ENCODE data around the gene GABARAPL2.
A peak's percentile ranks its signal among the peaks of the same experiment; 100 is the strongest.

GABARAPL2 gene

DNA sequence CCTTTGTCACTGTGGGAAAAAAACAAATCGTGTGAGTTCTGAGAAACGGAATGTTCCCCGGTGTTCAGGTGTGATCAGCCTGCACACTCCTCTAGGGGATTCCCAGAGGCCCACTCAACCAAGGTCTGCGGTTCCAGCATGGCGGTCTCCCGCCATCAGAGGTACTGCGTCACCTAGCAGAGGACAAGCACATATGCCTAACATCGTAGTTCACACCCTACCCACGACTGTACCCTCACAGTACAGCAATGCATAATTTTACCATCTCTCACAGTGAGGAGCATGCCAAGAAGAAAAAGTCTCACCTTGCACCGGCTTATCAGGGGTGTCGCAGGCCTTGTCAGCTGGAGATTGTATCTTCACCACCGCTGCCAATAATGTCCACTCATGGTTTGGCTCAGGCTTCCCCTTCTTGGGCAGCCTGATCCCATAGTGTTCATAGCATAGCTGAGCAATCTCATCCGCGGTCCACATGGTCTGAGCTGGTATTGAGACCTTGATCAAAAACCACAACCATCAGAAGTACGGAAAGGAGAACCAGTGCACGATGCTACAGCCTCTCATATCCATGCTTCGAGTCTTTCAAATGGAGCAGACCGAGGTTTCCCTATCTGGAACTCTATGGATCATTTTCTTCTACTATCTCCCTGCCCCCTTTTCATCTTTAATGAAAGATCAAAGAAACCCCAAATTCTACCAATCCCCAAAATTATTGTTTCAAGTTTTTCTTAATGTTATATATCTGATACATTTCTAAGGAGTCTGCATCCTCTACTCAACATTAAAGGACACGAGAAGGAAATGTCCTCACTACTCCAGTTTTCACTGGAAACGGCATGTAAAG lies 54.4 kb downstream of the GABARAPL2 start:
- DNase-seq: no peak
- no peaks in the 10 kb centered on the region for H3K27me3 ChIP-seq
- peaks cover 6% of the 10 kb centered on the region for H3K36me3 ChIP-seq
- TF ChIP-seq, protein P1, sequence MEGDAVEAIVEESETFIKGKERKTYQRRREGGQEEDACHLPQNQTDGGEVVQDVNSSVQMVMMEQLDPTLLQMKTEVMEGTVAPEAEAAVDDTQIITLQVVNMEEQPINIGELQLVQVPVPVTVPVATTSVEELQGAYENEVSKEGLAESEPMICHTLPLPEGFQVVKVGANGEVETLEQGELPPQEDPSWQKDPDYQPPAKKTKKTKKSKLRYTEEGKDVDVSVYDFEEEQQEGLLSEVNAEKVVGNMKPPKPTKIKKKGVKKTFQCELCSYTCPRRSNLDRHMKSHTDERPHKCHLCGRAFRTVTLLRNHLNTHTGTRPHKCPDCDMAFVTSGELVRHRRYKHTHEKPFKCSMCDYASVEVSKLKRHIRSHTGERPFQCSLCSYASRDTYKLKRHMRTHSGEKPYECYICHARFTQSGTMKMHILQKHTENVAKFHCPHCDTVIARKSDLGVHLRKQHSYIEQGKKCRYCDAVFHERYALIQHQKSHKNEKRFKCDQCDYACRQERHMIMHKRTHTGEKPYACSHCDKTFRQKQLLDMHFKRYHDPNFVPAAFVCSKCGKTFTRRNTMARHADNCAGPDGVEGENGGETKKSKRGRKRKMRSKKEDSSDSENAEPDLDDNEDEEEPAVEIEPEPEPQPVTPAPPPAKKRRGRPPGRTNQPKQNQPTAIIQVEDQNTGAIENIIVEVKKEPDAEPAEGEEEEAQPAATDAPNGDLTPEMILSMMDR (IDR thresholded peaks at IDR 0.05; ENCODE audit: low read depth, low read length): no peak
- no peaks in the 10 kb centered on the region for H3K9me3 ChIP-seq
- H3K4me3 ChIP-seq (ENCODE audit: low read depth, low read length): no peak overlapping the region
- no peaks in the 10 kb centered on the region; the same call in 1 of the 2 replicates for H3K4me1 ChIP-seq

DNA sequence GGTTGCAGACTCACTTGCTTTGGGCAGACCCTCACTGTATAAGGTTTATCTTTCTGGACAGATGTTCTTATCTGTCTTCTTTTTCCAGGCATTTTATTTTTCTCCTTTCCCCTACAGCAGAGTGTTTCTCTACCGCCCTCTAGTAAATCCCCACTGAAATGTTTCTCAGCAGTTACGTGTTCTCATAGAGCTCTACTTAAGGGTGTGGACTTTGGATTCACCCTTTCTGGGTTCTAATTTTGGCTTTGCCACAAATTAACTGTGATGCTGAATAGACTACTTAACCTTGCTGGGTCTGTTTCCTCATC lies 54.9 kb downstream of the GABARAPL2 start:
- no peak overlapping the region for H3K4me3 ChIP-seq (ENCODE audit: low read depth, low read length)
- no peak for DNase-seq
- TF ChIP-seq, protein P1 (IDR thresholded peaks at IDR 0.05; ENCODE audit: low read depth, low read length): peak; percentile 76
- no peaks in the 10 kb centered on the region for H3K27me3 ChIP-seq
- no peaks in the 10 kb centered on the region for H3K9me3 ChIP-seq
- H3K36me3 ChIP-seq: peaks cover 11% of the 10 kb centered on the region
- H3K4me1 ChIP-seq: no peaks in the 10 kb centered on the region; the same call in 1 of the 2 replicates

DNA sequence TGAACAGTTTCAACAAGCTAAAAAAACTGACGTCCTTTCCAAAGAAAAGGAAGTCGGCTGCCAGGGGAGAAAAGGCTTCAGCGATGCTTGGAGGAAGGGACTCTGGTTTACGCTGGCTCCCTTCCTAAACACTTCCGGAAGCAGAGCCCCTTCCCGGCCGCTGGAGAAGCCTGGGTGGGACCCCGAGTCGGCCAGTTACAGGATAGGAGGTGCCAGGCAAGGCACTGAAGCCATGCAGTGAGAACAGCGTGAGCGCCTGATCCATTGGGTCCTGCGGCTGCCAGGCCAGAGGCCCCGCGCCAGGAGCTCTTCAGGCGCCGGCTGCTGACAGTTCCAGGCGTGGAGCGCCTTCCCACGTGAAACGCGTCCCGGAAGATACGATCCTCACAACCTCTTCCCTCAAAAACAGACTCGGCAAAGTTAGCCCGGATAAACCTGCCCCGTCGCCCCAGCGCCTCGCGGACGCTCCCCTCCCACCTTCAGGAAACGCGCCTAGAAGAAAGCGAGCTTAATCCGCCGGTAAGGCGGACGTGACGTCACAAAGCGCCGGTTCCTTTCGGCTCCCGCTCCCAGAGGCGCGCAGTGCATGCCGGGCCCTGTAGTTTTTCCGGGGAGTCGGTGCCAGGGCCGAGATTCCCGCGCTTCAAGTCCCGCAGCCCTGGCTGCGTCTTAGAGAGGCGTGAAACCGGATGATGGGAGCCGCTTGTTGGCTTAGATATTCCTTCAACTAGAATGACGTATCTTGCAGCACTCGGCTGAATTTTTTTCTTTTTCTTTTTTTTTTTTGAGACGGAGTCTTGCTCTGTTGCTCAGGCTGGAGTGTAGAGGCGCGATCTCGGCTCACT lies 56.8 kb downstream of the GABARAPL2 start, which contains the start of gene ADAT1:
ADAT1 (minus strand) TSS at position 521 of the 845 bp plus-strand sequence. CDS start 2,482 bp downstream, outside the sequence.
- TF ChIP-seq, protein P1 (IDR thresholded peaks at IDR 0.05; ENCODE audit: low read depth, low read length): no peak
- H3K27me3 ChIP-seq: no peaks in the 10 kb centered on the region
- peak within 1 kb of the TSS; percentile 83 for H3K4me3 ChIP-seq (ENCODE audit: low read depth, low read length)
- peak; percentile 97 for DNase-seq
- H3K4me1 ChIP-seq: no peaks in the 10 kb centered on the region; the same call in 1 of the 2 replicates
- peaks cover 26% of the 10 kb centered on the region for H3K36me3 ChIP-seq
- no peaks in the 10 kb centered on the region for H3K9me3 ChIP-seq

DNA sequence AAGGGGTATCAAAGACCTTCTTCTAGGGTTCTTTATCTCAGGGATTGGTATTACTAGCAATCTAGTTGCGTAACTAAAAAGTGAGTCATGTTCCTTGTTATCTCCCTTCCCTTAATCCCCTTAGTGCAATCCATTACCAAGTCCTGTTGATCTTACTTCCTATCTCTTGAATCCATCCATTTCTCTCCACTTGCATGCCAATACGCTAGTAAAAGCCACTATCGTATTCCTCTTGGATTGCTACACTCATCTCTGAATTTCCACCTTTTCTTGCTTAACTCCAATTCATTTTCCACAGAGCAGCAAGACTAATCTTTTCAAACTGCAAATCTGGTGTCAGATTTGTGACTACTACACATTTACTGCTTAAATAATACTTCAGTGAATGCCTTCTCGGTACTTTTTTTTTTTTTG lies 58.7 kb downstream of the GABARAPL2 start:
- Histone ChIP-seq H3K27me3 (no peaks in the 10 kb centered on the region), H3K4me1 (no peaks in the 10 kb centered on the region; the same call in 1 of the 2 replicates), H3K36me3 (peaks cover 44% of the 10 kb centered on the region), H3K9me3 (no peaks in the 10 kb centered on the region), H3K4me3 (ENCODE audit: low read depth, low read length) (no peak overlapping the region)
- TF ChIP-seq, protein P1 (IDR thresholded peaks at IDR 0.05; ENCODE audit: low read depth, low read length): no peak
- DNase-seq: no peak

DNA sequence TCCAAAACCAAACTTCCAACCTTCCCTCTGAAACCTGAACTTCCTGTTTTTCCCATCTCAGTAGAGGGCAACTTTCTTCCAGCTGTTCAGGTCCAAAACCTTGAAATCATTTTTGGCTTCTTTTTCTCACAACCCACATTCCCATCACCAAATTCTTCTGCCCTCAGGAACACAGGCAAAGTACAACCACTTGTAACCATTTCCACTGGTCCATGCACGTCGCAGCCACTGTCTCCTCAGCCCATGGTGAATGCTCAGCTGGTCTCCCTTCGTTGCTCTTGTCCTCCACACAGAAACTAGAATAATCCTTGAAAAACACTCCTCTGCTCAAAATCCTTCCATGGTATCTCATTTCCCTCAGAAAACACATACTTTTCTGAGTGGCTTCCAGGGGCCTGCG lies 60.6 kb downstream of the GABARAPL2 start:
- Histone ChIP-seq H3K27me3 (no peaks in the 10 kb centered on the region), H3K36me3 (peaks cover 60% of the 10 kb centered on the region), H3K9me3 (no peaks in the 10 kb centered on the region), H3K4me1 (no peaks in the 10 kb centered on the region; the same call in 1 of the 2 replicates), H3K4me3 (ENCODE audit: low read depth, low read length) (no peak overlapping the region)
- DNase-seq: no peak
- TF ChIP-seq, protein P1 (IDR thresholded peaks at IDR 0.05; ENCODE audit: low read depth, low read length): no peak

Measured in BE2C (cell line).